Liver (tissue), 9 donors: ENCODE results near the gene PTPRD. TPM values are rescaled to one million over a fixed set of nuclear protein-coding genes. Genes with fewer than 3 reads are reported as not detected.

Experiments used
- DNase-seq: peaks from one replicate; pipeline ENCODE4 v3.0.0-alpha.2; 2017; ENCODE audit warnings: low spot score
- H3K27ac ChIP-seq, 2 donors: one replicate each; pipeline ENCODE4 v1.7.0; 2013; ENCODE audit warnings: inconsistent platforms in 2 of 2, low read length in 2 of 2, control low read depth in 1 of 2, low read depth in 1 of 2, mild to moderate bottlenecking in 1 of 2
- H3K27me3 ChIP-seq, 4 donors: one replicate each; pipeline versions ENCODE4 v1.6.1 to v1.7.0; 2013; ENCODE audit warnings: low read length in 3 of 4, inconsistent platforms in 1 of 4, mild to moderate bottlenecking in 1 of 4, moderate library complexity in 1 of 4; ENCODE audit not compliant: control insufficient read depth in 4 of 4, insufficient read depth in 4 of 4
- H3K36me3 ChIP-seq, 4 donors: one replicate each; pipeline versions ENCODE4 v1.6.1 to v1.7.0; 2013; ENCODE audit warnings: low read length in 3 of 4, mild to moderate bottlenecking in 3 of 4, low read depth in 1 of 4, moderate library complexity in 1 of 4; ENCODE audit not compliant: control insufficient read depth in 4 of 4, insufficient read depth in 3 of 4
- H3K4me1 ChIP-seq, 4 donors: one replicate each; pipeline versions ENCODE4 v1.6.1 to v1.7.0; 2013; ENCODE audit warnings: low read length in 3 of 4, mild to moderate bottlenecking in 3 of 4, moderate library complexity in 1 of 4; ENCODE audit not compliant: control insufficient read depth in 4 of 4, insufficient read depth in 4 of 4
- H3K4me3 ChIP-seq, 3 donors: one replicate each; pipeline versions ENCODE4 v1.6.1 to v1.7.0; 2013; ENCODE audit warnings: low read length in 3 of 3, control low read depth in 1 of 3, low read depth in 1 of 3, mild to moderate bottlenecking in 1 of 3
- H3K9ac ChIP-seq, 2 donors: one replicate each; pipeline ENCODE4 v1.7.0; 2013; ENCODE audit warnings: low read length in 2 of 2, mild to moderate bottlenecking in 2 of 2, moderate library complexity in 2 of 2, control low read depth in 1 of 2, low read depth in 1 of 2
- H3K9me3 ChIP-seq, 4 donors: one replicate each; pipeline versions ENCODE4 v1.6.1 to v1.7.0; 2013; ENCODE audit warnings: low read length in 3 of 4; ENCODE audit not compliant: control insufficient read depth in 4 of 4
- EGR1 ChIP-seq, 2 donors: IDR thresholded peaks; 2 replicates each; pipeline ENCODE4 v1.6.1; 2016 to 2018; ENCODE audit warnings: antibody characterized with exemption in 2 of 2, low read depth in 2 of 2
- FOXA1 ChIP-seq: IDR thresholded peaks from 2 replicates; pipeline ENCODE4 v1.6.1; 2016; ENCODE audit warnings: antibody characterized with exemption
- FOXA2 ChIP-seq: IDR thresholded peaks from 2 replicates; pipeline ENCODE4 v1.6.1; 2016; ENCODE audit warnings: antibody characterized with exemption
- GABPA ChIP-seq, 2 donors: IDR thresholded peaks in 1 of 2; conservative IDR thresholded peaks in 1 of 2; 2 replicates each; pipeline ENCODE4 v1.6.1; 2016; ENCODE audit warnings: antibody characterized with exemption in 2 of 2, mild to moderate bottlenecking in 1 of 2, moderate library complexity in 1 of 2
- HNF4A ChIP-seq, 2 donors: conservative IDR thresholded peaks; 2 replicates each; pipeline ENCODE4 v1.6.1; 2016; ENCODE audit warnings: antibody characterized with exemption in 2 of 2, mild to moderate bottlenecking in 2 of 2
- HNF4G ChIP-seq: IDR thresholded peaks from 2 replicates; pipeline ENCODE4 v1.6.1; 2016; ENCODE audit warnings: antibody characterized with exemption
- JUND ChIP-seq, 2 donors: IDR thresholded peaks; 2 replicates each; pipeline ENCODE4 v1.6.1; 2016; ENCODE audit warnings: antibody characterized with exemption in 2 of 2
- NR2F2 ChIP-seq: IDR thresholded peaks from 2 replicates; pipeline ENCODE4 v1.6.1; 2016; ENCODE audit warnings: antibody characterized with exemption
- RAD21 ChIP-seq, 2 donors: IDR thresholded peaks; 2 replicates each; pipeline ENCODE4 v1.6.1; 2016; ENCODE audit warnings: antibody characterized with exemption in 2 of 2, mild to moderate bottlenecking in 2 of 2
- SP1 ChIP-seq: IDR thresholded peaks from 2 replicates; pipeline ENCODE4 v1.6.1; 2018; ENCODE audit warnings: antibody characterized with exemption, mild to moderate bottlenecking
- TAF1 ChIP-seq: conservative IDR thresholded peaks from 2 replicates; pipeline ENCODE4 v1.6.1; 2016; ENCODE audit warnings: antibody characterized with exemption, mild to moderate bottlenecking
- YY1 ChIP-seq: IDR thresholded peaks from 2 replicates; pipeline ENCODE4 v1.6.1; 2016; ENCODE audit warnings: antibody characterized with exemption, mild to moderate bottlenecking
- WGBS: extraction: QIAGEN DNeasy Blood & Tissue Kit; methylation state at CpG from one replicate; pipeline ENCODE4 v1.1.7; 2013; 5-methylcytosine and 5-hydroxymethylcytosine counted together
- polyA plus RNA-seq, 2 donors: library from polyadenylated mRNA; stranded (reverse) in 1 of 2; unstranded in 1 of 2; fragments of 200-250 nt in 1 of 2; fragments of >200 nt in 1 of 2; fragmentation: Nextera tagmentation in 1 of 2; extraction: Ambion mirVana in 1 of 2; gene quantifications; one replicate each; pipeline versions ENCODE4 v1.2.1 to v1.2.3, GENCODE V29; 2013 to 2015
- total RNA-seq, 2 donors: library from RNA; depleted of rRNA; stranded (reverse); fragments of >200 nt; gene quantifications; one replicate each; pipeline ENCODE4 v1.2.3, GENCODE V29; 2014
- TF ChIP-seq, protein P1 (sequence below): fragments of 150-350 bp; IDR thresholded peaks from 2 replicates; pipeline ENCODE4 v1.5.1; 2017; ENCODE audit warnings: improper control_type of control experiment, low read depth, low read length; ENCODE audit not compliant: missing input control
- TF ChIP-seq, protein P2 (sequence below): IDR thresholded peaks from 2 replicates; pipeline ENCODE4 v1.6.1; 2016; ENCODE audit warnings: antibody characterized with exemption
- TF ChIP-seq, protein P3 (sequence below): IDR thresholded peaks from 2 replicates; pipeline ENCODE4 v1.6.1; 2016; ENCODE audit warnings: antibody characterized with exemption
- TF ChIP-seq, protein P4 (sequence below): IDR thresholded peaks from 2 replicates; pipeline ENCODE4 v1.6.1; 2016; ENCODE audit warnings: antibody characterized with exemption
- donor health status: healthy.
- donor health status: healthy.
- donor health status: healthy.
- donor health status: healthy.
- donor health status: healthy.

Gene PTPRD
- total and polyA plus RNA-seq, 4 donors: 0.78 to 34.2 (median 4.7) TPM

DNA sequence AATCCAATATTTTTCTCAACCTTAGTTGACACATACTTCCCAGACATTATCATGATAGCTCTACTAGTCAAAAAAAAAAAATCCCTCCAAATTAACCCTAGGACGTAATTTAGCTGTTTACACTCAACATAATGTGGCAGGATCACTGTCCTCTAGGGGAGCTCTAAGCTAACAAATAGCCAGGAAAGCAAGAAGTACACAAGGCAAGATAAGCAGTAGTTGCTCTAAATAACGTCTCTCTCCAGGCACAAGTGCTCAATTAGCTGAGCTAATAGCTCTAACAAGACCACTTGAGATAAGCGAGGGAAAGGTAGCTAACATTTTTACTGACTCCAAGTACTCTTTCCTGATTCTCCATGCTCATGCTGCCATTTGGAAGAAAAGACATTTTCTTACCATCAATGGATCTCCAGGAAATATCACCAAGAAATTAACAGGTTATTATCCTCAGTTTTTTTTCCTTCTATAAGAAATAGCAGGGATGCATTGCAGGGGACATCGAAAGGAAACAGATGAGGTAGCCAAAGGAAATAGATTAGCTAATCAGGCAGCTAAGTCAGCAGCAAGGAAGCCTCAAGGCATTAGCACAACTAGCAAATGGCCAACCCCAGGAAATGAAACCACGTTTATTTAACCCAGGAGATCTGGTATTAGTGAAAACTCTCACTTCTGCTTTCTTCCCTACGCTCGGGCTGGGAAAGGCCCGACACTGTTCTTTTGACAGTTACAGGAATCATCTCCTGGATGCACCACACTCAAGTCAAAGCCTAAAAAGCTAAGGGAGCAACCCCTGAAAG is 614.1 kb downstream of the PTPRD start:
- no peak overlapping the region for H3K27ac ChIP-seq
- no peaks in the 10 kb centered on the region for H3K36me3 ChIP-seq
- H3K9ac ChIP-seq: no peak overlapping the region
- no peak overlapping the region for H3K4me3 ChIP-seq
- H3K4me1 ChIP-seq: no peaks in the 10 kb centered on the region
- H3K27me3 ChIP-seq: no peaks in the 10 kb centered on the region
- H3K9me3 ChIP-seq: no peaks in the 10 kb centered on the region
- DNase-seq: no peak
- no peak for TF ChIP-seq TAF1
- no peak for TF ChIP-seq FOXA2
- no peak for TF ChIP-seq JUND (IDR thresholded peaks at IDR 0.05)
- TF ChIP-seq FOXA1: no peak
- TF ChIP-seq RAD21 (IDR thresholded peaks at IDR 0.05): peak; percentile 46 to 51
- TF ChIP-seq SP1: no peak
- TF ChIP-seq, protein P1, sequence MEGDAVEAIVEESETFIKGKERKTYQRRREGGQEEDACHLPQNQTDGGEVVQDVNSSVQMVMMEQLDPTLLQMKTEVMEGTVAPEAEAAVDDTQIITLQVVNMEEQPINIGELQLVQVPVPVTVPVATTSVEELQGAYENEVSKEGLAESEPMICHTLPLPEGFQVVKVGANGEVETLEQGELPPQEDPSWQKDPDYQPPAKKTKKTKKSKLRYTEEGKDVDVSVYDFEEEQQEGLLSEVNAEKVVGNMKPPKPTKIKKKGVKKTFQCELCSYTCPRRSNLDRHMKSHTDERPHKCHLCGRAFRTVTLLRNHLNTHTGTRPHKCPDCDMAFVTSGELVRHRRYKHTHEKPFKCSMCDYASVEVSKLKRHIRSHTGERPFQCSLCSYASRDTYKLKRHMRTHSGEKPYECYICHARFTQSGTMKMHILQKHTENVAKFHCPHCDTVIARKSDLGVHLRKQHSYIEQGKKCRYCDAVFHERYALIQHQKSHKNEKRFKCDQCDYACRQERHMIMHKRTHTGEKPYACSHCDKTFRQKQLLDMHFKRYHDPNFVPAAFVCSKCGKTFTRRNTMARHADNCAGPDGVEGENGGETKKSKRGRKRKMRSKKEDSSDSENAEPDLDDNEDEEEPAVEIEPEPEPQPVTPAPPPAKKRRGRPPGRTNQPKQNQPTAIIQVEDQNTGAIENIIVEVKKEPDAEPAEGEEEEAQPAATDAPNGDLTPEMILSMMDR: peak; percentile 10
- TF ChIP-seq, protein P2, sequence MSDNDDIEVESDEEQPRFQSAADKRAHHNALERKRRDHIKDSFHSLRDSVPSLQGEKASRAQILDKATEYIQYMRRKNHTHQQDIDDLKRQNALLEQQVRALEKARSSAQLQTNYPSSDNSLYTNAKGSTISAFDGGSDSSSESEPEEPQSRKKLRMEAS: no peak
- no peak for TF ChIP-seq HNF4G
- no peak for TF ChIP-seq HNF4A (conservative IDR thresholded peaks at IDR 0.05)
- 34% methylated on average over 8 of the region's 8 CpGs for WGBS

DNA sequence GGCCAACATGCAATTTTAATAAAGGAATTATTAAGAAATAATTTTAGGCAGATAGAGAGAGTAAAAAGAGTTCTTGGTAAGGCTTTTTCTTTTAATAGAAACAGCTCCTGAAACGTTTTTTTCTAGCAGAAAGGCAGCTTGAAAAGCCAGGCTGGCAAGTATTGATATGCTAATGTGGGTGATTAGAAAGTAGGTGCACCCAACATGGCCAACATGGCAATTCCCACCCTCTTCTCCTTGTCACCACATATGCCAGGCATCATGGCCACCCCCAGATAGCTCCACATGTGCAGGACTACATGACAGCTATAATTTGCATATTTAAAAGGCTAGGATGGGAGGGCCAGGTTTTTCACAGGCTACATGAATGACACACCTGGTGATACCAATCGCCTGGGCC is 615.2 kb downstream of the PTPRD start:
- H3K9ac ChIP-seq: no peak overlapping the region
- no peak for DNase-seq
- H3K4me3 ChIP-seq: no peak overlapping the region
- 42% methylated on average over 2 of the region's 2 CpGs for WGBS
- H3K27me3 ChIP-seq: no peaks in the 10 kb centered on the region
- no peaks in the 10 kb centered on the region for H3K4me1 ChIP-seq
- TF ChIP-seq, protein P3, sequence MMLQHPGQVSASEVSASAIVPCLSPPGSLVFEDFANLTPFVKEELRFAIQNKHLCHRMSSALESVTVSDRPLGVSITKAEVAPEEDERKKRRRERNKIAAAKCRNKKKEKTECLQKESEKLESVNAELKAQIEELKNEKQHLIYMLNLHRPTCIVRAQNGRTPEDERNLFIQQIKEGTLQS: no peak
- TF ChIP-seq GABPA (IDR thresholded peaks at IDR 0.05 in 1 of 2, conservative IDR thresholded peaks at IDR 0.05 in 1 of 2): no peak
- TF ChIP-seq NR2F2: no peak
- no peak for TF ChIP-seq HNF4A (conservative IDR thresholded peaks at IDR 0.05)
- TF ChIP-seq, protein P4, sequence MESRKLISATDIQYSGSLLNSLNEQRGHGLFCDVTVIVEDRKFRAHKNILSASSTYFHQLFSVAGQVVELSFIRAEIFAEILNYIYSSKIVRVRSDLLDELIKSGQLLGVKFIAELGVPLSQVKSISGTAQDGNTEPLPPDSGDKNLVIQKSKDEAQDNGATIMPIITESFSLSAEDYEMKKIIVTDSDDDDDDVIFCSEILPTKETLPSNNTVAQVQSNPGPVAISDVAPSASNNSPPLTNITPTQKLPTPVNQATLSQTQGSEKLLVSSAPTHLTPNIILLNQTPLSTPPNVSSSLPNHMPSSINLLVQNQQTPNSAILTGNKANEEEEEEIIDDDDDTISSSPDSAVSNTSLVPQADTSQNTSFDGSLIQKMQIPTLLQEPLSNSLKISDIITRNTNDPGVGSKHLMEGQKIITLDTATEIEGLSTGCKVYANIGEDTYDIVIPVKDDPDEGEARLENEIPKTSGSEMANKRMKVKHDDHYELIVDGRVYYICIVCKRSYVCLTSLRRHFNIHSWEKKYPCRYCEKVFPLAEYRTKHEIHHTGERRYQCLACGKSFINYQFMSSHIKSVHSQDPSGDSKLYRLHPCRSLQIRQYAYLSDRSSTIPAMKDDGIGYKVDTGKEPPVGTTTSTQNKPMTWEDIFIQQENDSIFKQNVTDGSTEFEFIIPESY: no peak
- no peak for TF ChIP-seq EGR1 (IDR thresholded peaks at IDR 0.05; ENCODE audit: low read depth in 2 of 2)
- TF ChIP-seq FOXA1: no peak
- TF ChIP-seq TAF1: no peak
- TF ChIP-seq, protein P2: no peak
- TF ChIP-seq JUND (IDR thresholded peaks at IDR 0.05): no peak
- no peak for TF ChIP-seq SP1
- TF ChIP-seq YY1: no peak
- H3K9me3 ChIP-seq: no peaks in the 10 kb centered on the region
- H3K27ac ChIP-seq: no peak overlapping the region
- no peaks in the 10 kb centered on the region for H3K36me3 ChIP-seq
